GM12878 (cell line): ENCODE data around the gene NR3C1. TPM values are rescaled to one million over a fixed set of nuclear protein-coding genes. Genes with fewer than 3 reads are reported as not detected.

Experiments used
- ATAC-seq: fragments of 200-7000 bp; cut with Tn5 transposase; 3 replicates; pipeline ENCODE4 v1.9.1; 2020; ENCODE audit warnings: mild to moderate bottlenecking, moderate library complexity
- BruUV-seq: library from RNA; stranded (reverse); fragments of 400-500 nt; replicated peaks from 2 replicates; lab custom pipeline; 2021; lab: Mats Ljungman, UMichigan
- CTCF ChIA-PET: fragments of 300-600 bp; sonication (Branson Sonifier 250); formaldehyde crosslinking; extraction: SDS; loops from one replicate; lab custom pipeline; 2021; ENCODE audit warnings: inconsistent platforms; lab: Yijun Ruan, JAX
- POLR2A ChIA-PET: fragments of 350-600 bp; formaldehyde crosslinking; extraction: SDS; loops from one replicate; lab custom pipeline; 2021; ENCODE audit warnings: inconsistent platforms; lab: Charles Lee
- RAD21 ChIA-PET: fragments of 300-600 bp; sonication (Branson Sonifier 250); formaldehyde crosslinking; loops from one replicate; lab custom pipeline; 2023; ENCODE audit warnings: antibody characterized with exemption; ENCODE audit not compliant: unreplicated experiment; lab: Charles Lee
- SMC1A ChIA-PET: fragments of 300-600 bp; sonication (Branson Sonifier 250); formaldehyde crosslinking; loops from one replicate; lab custom pipeline; 2023; ENCODE audit not compliant: unreplicated experiment, uncharacterized antibody; lab: Charles Lee
- DNase-seq: peaks from one replicate; pipeline ENCODE4 v3.0.0-alpha.2; 2011; ENCODE audit warnings: low read depth, low spot score
- FAIRE-seq: peaks from 3 replicates; lab custom pipeline; 2011; peaks lifted over from hg19 to GRCh38; lab: Jason Lieb, UNC
- H2AFZ ChIP-seq: 2 replicates; pipeline ENCODE4 v1.6.0; 2011; ENCODE audit warnings: low read depth, low read length, control low read depth; ENCODE audit not compliant: control insufficient read depth
- H3K27ac ChIP-seq: 2 replicates; pipeline ENCODE4 v1.5.1; 2011; ENCODE audit warnings: control low read depth; ENCODE audit not compliant: control insufficient read depth, insufficient read depth
- H3K27me3 ChIP-seq, 2 experiments: replicated peaks in 1 of 2; 2 replicates each; pipeline versions ENCODE4 v1.6.0 to v1.6.1; 2011; ENCODE audit warnings: low read length in 1 of 2; ENCODE audit not compliant: control insufficient read depth in 2 of 2, insufficient read depth in 2 of 2
- H3K36me3 ChIP-seq, 2 experiments: 2 replicates each; pipeline ENCODE4 v1.5.1; 2011; ENCODE audit warnings: low read length in 1 of 2; ENCODE audit not compliant: control insufficient read depth in 2 of 2, insufficient read depth in 2 of 2
- H3K4me1 ChIP-seq: 2 replicates; pipeline ENCODE4 v1.6.1; 2011; ENCODE audit warnings: mild to moderate bottlenecking, low read length, moderate library complexity, mixed read lengths; ENCODE audit not compliant: control insufficient read depth, insufficient read depth
- H3K4me2 ChIP-seq: 2 replicates; pipeline ENCODE4 v1.6.0; 2011; ENCODE audit warnings: control low read depth; ENCODE audit not compliant: control insufficient read depth, insufficient read depth
- H3K4me3 ChIP-seq: fragments of 200-600 bp; sonication (generic); 2 replicates; pipeline ENCODE4 v1.5.1; 2016
- H3K79me2 ChIP-seq: 2 replicates; pipeline ENCODE4 v1.6.0; 2011; ENCODE audit warnings: low read length; ENCODE audit not compliant: control insufficient read depth, insufficient read depth
- H3K9ac ChIP-seq: 2 replicates; pipeline ENCODE4 v1.8.0; 2011; ENCODE audit warnings: low read length, control low read depth, mixed read lengths; ENCODE audit not compliant: control insufficient read depth, insufficient read depth
- H3K9me3 ChIP-seq: replicated peaks from 3 replicates; pipeline ENCODE4 v1.5.1; 2011; ENCODE audit warnings: mild to moderate bottlenecking, low read length; ENCODE audit not compliant: control insufficient read depth, insufficient read depth
- H4K20me1 ChIP-seq: 2 replicates; pipeline ENCODE4 v1.6.0; 2011; ENCODE audit not compliant: control insufficient read depth, insufficient read depth
- CUX1 ChIP-seq: IDR thresholded peaks from 2 replicates; pipeline ENCODE4 v1.6.1; 2012; ENCODE audit warnings: improper control_type of control experiment, low read depth, low read length; ENCODE audit not compliant: insufficient replicate concordance
- RCOR1 ChIP-seq: conservative IDR thresholded peaks from 2 replicates; pipeline ENCODE4 v1.6.1; 2012; ENCODE audit warnings: low read depth, low read length, improper control_type of control experiment
- TBL1XR1 ChIP-seq: IDR thresholded peaks from 2 replicates; pipeline ENCODE4 v1.6.1; 2012; ENCODE audit warnings: low read depth, low read length, improper control_type of control experiment
- WGBS: methylation state at CpG from one replicate; pipeline ENCODE4 v1.1.6; 2016; ENCODE audit warnings: low lambda C conversion rate; ENCODE audit not compliant: insufficient replicate concordance, insufficient coverage; ENCODE audit errors: missing lambda C conversion rate; 5-methylcytosine and 5-hydroxymethylcytosine counted together
- in situ Hi-C: fragments of 300-500 bp; cut with MboI; formaldehyde crosslinking; loops from 9 replicates; pipeline ENCODE4 v1.14.3; 2018; ENCODE audit warnings: mixed read lengths
- intact Hi-C: fragments of 100-400 bp; cut with micrococcal nuclease; formaldehyde crosslinking; loops from one replicate; pipeline ENCODE4 v1.14.2; 2022; ENCODE audit not compliant: unreplicated experiment
- polyA plus RNA-seq, 11 experiments: library from polyadenylated mRNA; depleted of rRNA in 4 of 11; unstranded in 6 of 11; stranded (reverse) in 5 of 11; fragments of >200 nt; fragmentation: Nextera tagmentation in 4 of 11; fragmentation: Illumina TruSeq in 1 of 11; extraction: Ambion mirVana in 4 of 11; extraction: Trizol in 1 of 11; gene quantifications; 1 replicate in 1 of 11; 2 replicates in 10 of 11; pipeline versions ENCODE4 v1.2.1 to v1.2.3, GENCODE V29; 2011 to 2016; ENCODE audit warnings: inconsistent platforms in 2 of 11, missing spikeins in 2 of 11, low read depth in 1 of 11
- total RNA-seq, 4 experiments: library from RNA; depleted of rRNA in 3 of 4; stranded (reverse); fragments of >200 nt in 3 of 4; fragmentation: Illumina TruSeq in 1 of 4; extraction: Trizol in 1 of 4; gene quantifications; 2 replicates each; pipeline versions ENCODE4 v1.2.1 to v1.2.3, GENCODE V29; 2013 to 2021

The NR3C1 gene
- total and polyA plus RNA-seq, 10 of the 15 experiments (the other 5 are each of a cell fraction or from before 2014, with no cell fraction given): 49.7 to 141 (median 109) TPM

DNA sequence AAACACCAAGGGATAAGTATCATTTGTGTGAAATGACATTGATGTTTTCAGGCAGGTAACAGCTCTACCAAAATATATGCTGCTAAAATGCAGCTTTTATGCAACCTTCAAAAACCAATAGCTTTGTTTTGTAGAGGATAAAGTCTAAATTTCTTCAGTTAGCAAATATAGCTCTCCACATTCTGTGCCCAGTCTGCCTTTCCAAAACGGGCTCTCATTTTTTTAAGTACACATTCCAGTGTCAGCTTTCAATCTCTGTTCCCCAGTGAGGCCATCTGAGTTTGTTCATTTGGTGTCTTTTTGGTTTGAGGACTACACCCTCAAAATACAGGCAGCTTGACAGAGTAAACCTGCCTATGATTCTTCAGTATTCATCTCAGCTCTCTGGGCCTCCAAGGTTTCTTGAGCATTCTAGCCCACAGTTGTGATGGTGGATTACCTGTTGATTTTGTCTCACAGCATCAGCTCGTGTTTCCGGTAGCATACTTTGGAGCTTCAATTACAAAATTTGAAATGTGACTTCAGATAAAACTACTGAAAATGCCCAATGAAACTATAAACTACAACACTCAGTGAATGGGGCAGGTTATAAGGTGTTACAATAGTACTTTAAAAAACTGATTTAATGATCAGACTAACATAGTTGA is 55.7 kb downstream of the NR3C1 start:
- in situ Hi-C loops (no loop called here), intact Hi-C loops (no loop called here)
- no peak overlapping the region for H3K9ac ChIP-seq
- BruUV-seq: no TSS peak
- RAD21 ChIA-PET: interaction anchor here (0.8 to 1.8 kb wide), 11 partner anchors 11 to 118 kb away, joined by 3 to 9 read pairs (median 3); no protein-coding TSS in a partner anchor
- DNase-seq (no peak), ATAC-seq (no peak), FAIRE-seq (no peak)
- peaks cover 1 to 6% of the 10 kb centered on the region in 2 experiments; a peak in 3 of 4 replicates for H3K36me3 ChIP-seq
- H2AFZ ChIP-seq: no peak overlapping the region
- H3K27me3 ChIP-seq: no peaks in the 10 kb centered on the region
- H4K20me1 ChIP-seq: no peaks in the 10 kb centered on the region; the same call in 1 of the 2 replicates
- 61% methylated on average over 3 of the region's 3 CpGs for WGBS
- H3K79me2 ChIP-seq: peaks cover 99% of the 10 kb centered on the region
- no peak overlapping the region for H3K4me3 ChIP-seq
- peak overlapping the region; percentile 13; the same call in 1 of the 2 replicates for H3K27ac ChIP-seq
- peaks cover 47% of the 10 kb centered on the region for H3K4me1 ChIP-seq
- SMC1A ChIA-PET: interaction anchor here (0.5 to 2.4 kb wide), 11 partner anchors 12 to 342 kb away, joined by 3 to 7 read pairs (median 3); no protein-coding TSS in a partner anchor
- CTCF ChIA-PET: interaction anchor here (1.0 to 1.3 kb wide), 4 partner anchors 9 to 477 kb away, joined by 3 to 6 read pairs (median 4); no protein-coding TSS in a partner anchor
- peak overlapping the region; percentile 47; the same call in 1 of the 2 replicates for H3K4me2 ChIP-seq
- no peaks in the 10 kb centered on the region; the same call in 2 of the 3 replicates for H3K9me3 ChIP-seq
- TF ChIP-seq CUX1: no peak
- no peak for TF ChIP-seq RCOR1
- TF ChIP-seq TBL1XR1: no peak
- POLR2A ChIA-PET: interaction anchor here (1.0 to 1.4 kb wide), 3 partner anchors 13 to 50 kb away, joined by 4 to 5 read pairs (median 4); no protein-coding TSS in a partner anchor
